ENCODE data around the gene TFDP2. TPM values are rescaled to one million over a fixed set of nuclear protein-coding genes. Genes with fewer than 3 reads are reported as not detected.
"Not testable (repeated sequence)": the region's sequence is repeated elsewhere in the genome, so short reads cannot be mapped to it uniquely, and the experiment has no call there.

TFDP2 gene
- total RNA-seq, 2 donors from 2014 or later: 36.6 to 51.6 TPM

- no peak for ATAC-seq
- intact Hi-C loops (cut with DNase I): no loop called here
These were observed 62.7 kb downstream of the TFDP2 start for GRCh38 chr3:142086581-142087090.

GRCh38 chr3:142081178-142081577 is 68.2 kb downstream of the TFDP2 start:
- DNase-seq (no peak), ATAC-seq (no peak)
- intact Hi-C loops (cut with DNase I): no loop called here

More at GRCh38 chr3:142086581-142087090, 62.7 kb downstream of the TFDP2 start:
- no peak for DNase-seq

GRCh38 chr3:142077859-142078500 is 71.4 kb downstream of the TFDP2 start:
- DNase-seq (no peak), ATAC-seq (no peak)
- intact Hi-C loops (cut with DNase I): no loop called here

GRCh38 chr3:142077155-142077858 is 72.0 kb downstream of the TFDP2 start:
- intact Hi-C loops (cut with DNase I): no loop called here
- DNase-seq: no peak
- ATAC-seq: no peak

- intact Hi-C loops (cut with DNase I); ATAC-seq; DNase-seq: not testable (repeated sequence)
These were observed 73.7 kb downstream of the TFDP2 start for GRCh38 chr3:142075656-142076055.

- no peak for ATAC-seq
- intact Hi-C loops (cut with DNase I): no loop called here
These were observed 76.5 kb downstream of the TFDP2 start for GRCh38 chr3:142072816-142073215.

GRCh38 chr3:142065932-142066331 is 83.4 kb downstream of the TFDP2 start:
- DNase-seq (no peak), ATAC-seq (no peak)
- intact Hi-C loops (cut with DNase I): no loop called here

More at GRCh38 chr3:142072816-142073215, 76.5 kb downstream of the TFDP2 start:
- DNase-seq: no peak

- intact Hi-C loops (cut with DNase I): no loop called here
- no peak for ATAC-seq
- DNase-seq: no peak
These were observed 84.0 kb downstream of the TFDP2 start for GRCh38 chr3:142065344-142065743.

GRCh38 chr3:142064454-142064853 is 84.9 kb downstream of the TFDP2 start:
- ATAC-seq (no peak), DNase-seq (no peak)
- intact Hi-C loops (cut with DNase I): no loop called here

GRCh38 chr3:142057331-142057725 is 92.0 kb downstream of the TFDP2 start:
- ATAC-seq: no peak
- no peak for DNase-seq
- intact Hi-C loops (cut with DNase I): no loop called here

- intact Hi-C loops (cut with DNase I): no loop called here
- DNase-seq (no peak), ATAC-seq (no peak)
These were observed 92.6 kb downstream of the TFDP2 start for GRCh38 chr3:142056656-142057330.

- DNase-seq (no peak), ATAC-seq (no peak)
- intact Hi-C loops (cut with DNase I): no loop called here
These were observed 95.5 kb downstream of the TFDP2 start for GRCh38 chr3:142053835-142054234.

GRCh38 chr3:142053244-142053643 is 96.1 kb downstream of the TFDP2 start:
- ATAC-seq: no peak

GRCh38 chr3:142051351-142051750 is 98.0 kb downstream of the TFDP2 start:
- intact Hi-C loops (cut with DNase I): no loop called here
- DNase-seq: no peak
- ATAC-seq: no peak

More at GRCh38 chr3:142053244-142053643, 96.1 kb downstream of the TFDP2 start:
- intact Hi-C loops (cut with DNase I): no loop called here
- no peak for DNase-seq

GRCh38 chr3:142047021-142047369 is 102.3 kb downstream of the TFDP2 start:
- intact Hi-C loops (cut with DNase I): no loop called here
- no peak for DNase-seq
- ATAC-seq: no peak

- peak in 1 of 2 donors; percentile 32 for ATAC-seq
- intact Hi-C loops (cut with DNase I): no loop called here
- no peak for DNase-seq
These were observed 102.9 kb downstream of the TFDP2 start for GRCh38 chr3:142046320-142047020.

GRCh38 chr3:142040941-142041491 is 108.3 kb downstream of the TFDP2 start:
- ATAC-seq (no peak), DNase-seq (no peak)
- intact Hi-C loops (cut with DNase I): no loop called here

GRCh38 chr3:142035308-142035922 is 113.9 kb downstream of the TFDP2 start:
- intact Hi-C loops (cut with DNase I): no loop called here
- DNase-seq (no peak), ATAC-seq (no peak)

GRCh38 chr3:142033292-142033691 is 116.1 kb downstream of the TFDP2 start:
- intact Hi-C loops (cut with DNase I): no loop called here
- DNase-seq (no peak), ATAC-seq (no peak)

Data from left cardiac atrium (tissue), 4 donors.